GM18951 (cell line): ENCODE data around the gene POLR2F.

Experiments used
- POLR2A ChIP-seq: IDR thresholded peaks from 4 replicates; pipeline ENCODE4 v1.6.1; 2011; ENCODE audit warnings: mild to moderate bottlenecking; ENCODE audit not compliant: insufficient read length, insufficient read depth; ENCODE audit errors: extremely low read depth
- in situ Hi-C: fragments of 300-500 bp; cut with MboI; formaldehyde crosslinking; loops from one replicate; pipeline ENCODE4 v1.12.0; 2022; ENCODE audit warnings: low sequenced_read_pairs, mixed read lengths, inconsistent platforms; ENCODE audit not compliant: unreplicated experiment

Gene POLR2F

DNA sequence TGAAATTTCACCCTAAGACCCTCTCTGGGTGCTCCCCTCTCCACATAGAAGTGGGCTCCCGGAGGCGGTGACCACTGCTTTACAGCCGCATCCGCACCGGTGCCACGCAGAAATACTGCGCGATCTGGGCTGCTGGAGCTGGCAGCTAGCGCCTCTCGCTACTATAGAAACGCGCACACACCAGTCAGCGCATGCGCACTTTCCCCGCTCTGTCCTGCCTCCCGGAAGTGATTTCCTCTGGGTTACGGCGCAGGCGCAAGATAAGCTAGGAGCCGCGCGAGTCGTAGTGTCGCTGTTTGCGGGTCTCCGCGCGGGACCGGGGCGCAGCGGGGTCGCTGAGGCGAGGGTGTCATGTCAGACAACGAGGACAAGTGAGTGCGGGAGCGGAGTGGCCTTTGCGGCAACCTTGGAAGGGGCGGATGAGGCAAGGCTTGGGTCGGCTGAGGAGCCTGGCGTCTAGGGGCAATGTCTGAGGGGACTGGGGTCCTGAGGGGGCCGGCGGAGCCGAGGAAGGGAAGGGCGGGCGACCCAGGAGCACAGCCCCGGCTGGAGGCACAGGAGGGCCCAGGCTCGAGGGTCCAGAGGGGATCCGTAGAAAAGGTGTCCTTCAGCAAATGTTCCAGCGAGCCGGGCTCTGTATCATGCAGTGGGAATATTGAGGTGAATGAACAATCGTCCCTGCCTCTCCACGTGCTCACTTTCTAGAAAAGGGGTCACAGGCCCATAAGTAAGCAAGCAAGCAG, at the start of gene POLR2F, which contains the start of gene C22orf23:
Gene POLR2F, plus strand, starts transcription at position 263 of the 743 bp plus-strand sequence. Its CDS starts 89 bp downstream, at position 352.
Gene C22orf23, minus strand, starts transcription at position 165 of the 743 bp plus-strand sequence. CDS start 452 bp downstream, outside the sequence.
- in situ Hi-C loops = no loop called here
- peak; percentile 96 for TF ChIP-seq POLR2A

GRCh38 chr22:37904572-37905533, 48.6 kb upstream of the POLR2F start:
- no peak for TF ChIP-seq POLR2A
- in situ Hi-C loops = no loop called here

GRCh38 chr22:37905534-37906363, 47.8 kb upstream of the POLR2F start, which contains the start of gene MICALL1:
MICALL1 (plus strand) TSS chr22:37906297; CDS start chr22:37906423, 126 bp downstream.
- in situ Hi-C loops = no loop called here
- no peak for TF ChIP-seq POLR2A

DNA sequence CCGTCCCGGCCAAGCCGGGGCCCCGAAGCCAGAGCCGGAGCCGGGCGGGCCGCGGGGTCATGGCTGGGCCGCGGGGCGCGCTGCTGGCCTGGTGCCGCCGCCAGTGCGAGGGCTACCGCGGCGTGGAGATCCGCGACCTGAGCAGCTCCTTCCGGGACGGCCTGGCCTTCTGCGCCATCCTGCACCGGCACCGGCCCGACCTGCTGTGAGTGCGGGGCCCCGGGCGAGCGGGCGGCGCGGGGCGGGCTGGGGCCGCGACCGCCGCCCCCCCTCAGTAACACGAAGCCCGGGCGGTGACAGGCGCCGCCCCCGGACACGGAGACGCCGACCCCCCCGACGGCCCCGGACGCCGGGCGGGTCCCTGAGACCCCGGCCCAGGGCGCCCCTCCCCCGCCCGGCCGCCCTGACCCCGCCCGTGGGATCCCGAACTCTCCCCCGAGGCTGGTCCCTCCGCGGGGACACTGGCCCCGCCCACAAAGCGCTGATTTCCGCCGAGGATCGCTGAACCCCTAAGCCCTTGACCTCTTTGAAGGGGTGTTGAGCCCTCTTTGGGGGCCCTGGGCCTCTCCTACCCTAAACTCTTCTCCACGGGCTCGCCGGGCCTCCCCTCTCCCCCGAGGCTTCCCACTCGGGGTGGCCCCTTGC, 47.0 kb upstream of the POLR2F start:
- TF ChIP-seq POLR2A = peak; percentile 71
- in situ Hi-C loops = no loop called here

- in situ Hi-C loops = no loop called here
- TF ChIP-seq POLR2A = no peak
Measured at GRCh38 chr22:37907036-37907954, 46.2 kb upstream of the POLR2F start.

DNA sequence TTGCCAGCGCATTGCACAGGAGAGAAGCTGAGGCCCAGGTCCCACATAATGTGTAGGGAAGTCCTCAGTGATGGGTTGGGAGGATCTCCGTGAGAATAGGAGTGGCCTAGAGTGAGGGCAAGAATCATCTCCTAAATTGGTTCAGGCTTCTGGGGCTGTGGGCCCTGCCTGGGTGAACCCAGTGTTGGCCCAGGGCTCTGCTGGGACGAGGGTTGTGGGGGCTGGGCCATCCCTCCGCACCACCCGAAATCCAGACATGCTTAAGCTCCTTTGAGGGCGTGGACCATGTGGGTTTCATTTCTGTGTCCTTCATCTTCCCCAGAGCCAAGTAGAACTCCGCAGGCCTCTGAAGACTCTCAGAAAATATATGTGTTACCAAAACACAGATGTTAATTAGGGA, 43.7 kb upstream of the POLR2F start:
- TF ChIP-seq POLR2A = no peak
- in situ Hi-C loops = no loop called here

- in situ Hi-C loops = no loop called here
- TF ChIP-seq POLR2A = no peak
Measured at GRCh38 chr22:37910890-37911672, 42.4 kb upstream of the POLR2F start.

- TF ChIP-seq POLR2A = no peak
- in situ Hi-C loops = no loop called here
Measured at GRCh38 chr22:37911697-37912096, 41.8 kb upstream of the POLR2F start.

GRCh38 chr22:37912171-37912570, 41.3 kb upstream of the POLR2F start:
- in situ Hi-C loops = no loop called here
- TF ChIP-seq POLR2A = no peak

GRCh38 chr22:37913233-37913721, 40.2 kb upstream of the POLR2F start:
- no peak for TF ChIP-seq POLR2A
- in situ Hi-C loops = no loop called here
